H9 (cell line): ENCODE results near the gene EFCAB11. TPM values are rescaled to one million over a fixed set of nuclear protein-coding genes. Genes with fewer than 3 reads are reported as not detected.

Experiments used
- DNase-seq: peaks from one replicate; pipeline ENCODE4 v3.0.0-alpha.2; 2017
- H2AFZ ChIP-seq: one replicate; pipeline ENCODE4 v1.6.1; 2013; ENCODE audit warnings: mild to moderate bottlenecking, low read length, control low read depth, moderate library complexity
- H2AK5ac ChIP-seq: 2 replicates; pipeline ENCODE4 v1.6.1; 2013; ENCODE audit warnings: low read length, control low read depth, mixed read lengths; ENCODE audit not compliant: insufficient read length
- H2BK120ac ChIP-seq: one replicate; pipeline ENCODE4 v1.6.1; 2013; ENCODE audit warnings: low read depth, mild to moderate bottlenecking, low read length, control low read depth, inconsistent platforms; ENCODE audit not compliant: poor library complexity, severe bottlenecking
- H2BK12ac ChIP-seq: 2 replicates; pipeline ENCODE4 v1.6.1; 2013; ENCODE audit warnings: low read length, control low read depth, mixed read lengths, low read depth; ENCODE audit not compliant: insufficient read length
- H2BK15ac ChIP-seq: 2 replicates; pipeline ENCODE4 v1.6.1; 2013; ENCODE audit warnings: low read depth, low read length, control low read depth
- H2BK20ac ChIP-seq: one replicate; pipeline ENCODE4 v1.6.1; 2013; ENCODE audit warnings: low read depth, mild to moderate bottlenecking, low read length, control low read depth, inconsistent platforms; ENCODE audit not compliant: poor library complexity, severe bottlenecking
- H2BK5ac ChIP-seq: 2 replicates; pipeline ENCODE4 v1.6.1; 2013; ENCODE audit warnings: low read length, control low read depth, mixed read lengths; ENCODE audit not compliant: insufficient read length
- H3K14ac ChIP-seq: 2 replicates; pipeline ENCODE4 v1.6.1; 2013; ENCODE audit warnings: low read length, control low read depth; ENCODE audit not compliant: insufficient read depth
- H3K18ac ChIP-seq: 2 replicates; pipeline ENCODE4 v1.6.1; 2013; ENCODE audit warnings: low read depth, mild to moderate bottlenecking, mixed read lengths, low read length, control low read depth; ENCODE audit not compliant: insufficient read length
- H3K23ac ChIP-seq: 2 replicates; pipeline ENCODE4 v1.6.1; 2013; ENCODE audit warnings: low read length, control low read depth, mixed read lengths, low read depth; ENCODE audit not compliant: insufficient read length
- H3K23me2 ChIP-seq: 2 replicates; pipeline ENCODE4 v1.6.1; 2013; ENCODE audit warnings: low read depth, mild to moderate bottlenecking, mixed read lengths, low read length, control low read depth; ENCODE audit not compliant: insufficient read length, poor library complexity, severe bottlenecking
- H3K27ac ChIP-seq: 2 replicates; pipeline ENCODE4 v1.5.1; 2013; ENCODE audit warnings: low read length, control low read depth, mixed read lengths, low read depth; ENCODE audit not compliant: insufficient read length
- H3K27me3 ChIP-seq: 2 replicates; pipeline ENCODE4 v1.6.1; 2013; ENCODE audit warnings: low read length, control low read depth, inconsistent platforms; ENCODE audit not compliant: insufficient read depth
- H3K4ac ChIP-seq: 2 replicates; pipeline ENCODE4 v1.6.1; 2013; ENCODE audit warnings: low read depth, mild to moderate bottlenecking, control low read depth, inconsistent platforms, low read length, moderate library complexity
- H3K4me1 ChIP-seq: 2 replicates; pipeline ENCODE4 v1.6.1; 2013; ENCODE audit warnings: low read length, control low read depth, inconsistent platforms; ENCODE audit not compliant: insufficient read depth
- H3K4me2 ChIP-seq: 2 replicates; pipeline ENCODE4 v1.6.1; 2013; ENCODE audit warnings: low read length, control low read depth, mixed read lengths; ENCODE audit not compliant: insufficient read length, insufficient read depth
- H3K56ac ChIP-seq: 2 replicates; pipeline ENCODE4 v1.6.1; 2013; ENCODE audit warnings: low read depth, mild to moderate bottlenecking, mixed read lengths, low read length, control low read depth; ENCODE audit not compliant: insufficient read length
- H3K79me1 ChIP-seq: 2 replicates; pipeline ENCODE4 v1.6.1; 2013; ENCODE audit warnings: low read depth, mild to moderate bottlenecking, moderate library complexity, low read length, control low read depth, inconsistent platforms; ENCODE audit not compliant: insufficient read depth, poor library complexity, severe bottlenecking
- H3K79me2 ChIP-seq: 2 replicates; pipeline ENCODE4 v1.6.1; 2013; ENCODE audit warnings: low read length, control low read depth, inconsistent platforms; ENCODE audit not compliant: insufficient read depth
- H3K9ac ChIP-seq: 2 replicates; pipeline ENCODE4 v1.6.1; 2013; ENCODE audit warnings: low read length, control low read depth, mixed read lengths; ENCODE audit not compliant: insufficient read length; ENCODE audit errors: extremely low read depth
- H3K9me3 ChIP-seq: one replicate; pipeline ENCODE4 v1.6.1; 2013; ENCODE audit warnings: low read depth, low read length, inconsistent platforms; ENCODE audit not compliant: control insufficient read depth
- H3T11ph ChIP-seq: one replicate; pipeline ENCODE4 v1.6.1; 2013; ENCODE audit warnings: mild to moderate bottlenecking, low read length, control low read depth, inconsistent platforms
- H4K20me1 ChIP-seq: one replicate; pipeline ENCODE4 v1.6.1; 2013; ENCODE audit not compliant: control insufficient read depth, insufficient read length, insufficient read depth
- H4K5ac ChIP-seq: 2 replicates; pipeline ENCODE4 v1.6.1; 2013; ENCODE audit warnings: low read depth, mild to moderate bottlenecking, mixed read lengths, low read length, control low read depth; ENCODE audit not compliant: insufficient read length
- H4K8ac ChIP-seq: replicated peaks from 2 replicates; pipeline ENCODE4 v1.6.1; 2013; ENCODE audit warnings: low read length, control low read depth, mixed read lengths, low read depth; ENCODE audit not compliant: insufficient read length
- H4K91ac ChIP-seq: 2 replicates; pipeline ENCODE4 v1.6.1; 2013; ENCODE audit warnings: low read depth, mild to moderate bottlenecking, moderate library complexity, mixed read lengths, low read length, control low read depth; ENCODE audit not compliant: insufficient read length
- H3K27ac Mint-ChIP-seq, 3 experiments: 2 replicates in 2 of 3; 3 replicates in 1 of 3; pipeline ENCODE4 v1.8.0; 2020 to 2021; ENCODE audit warnings: mixed read lengths in 3 of 3, mild to moderate bottlenecking in 1 of 3, moderate library complexity in 1 of 3
- H3K27me3 Mint-ChIP-seq: 2 replicates; pipeline ENCODE4 v1.8.0; 2021; ENCODE audit warnings: low read depth, mild to moderate bottlenecking, moderate library complexity, mixed read lengths
- H3K36me3 Mint-ChIP-seq, 3 experiments: 2 replicates in 2 of 3; 3 replicates in 1 of 3; pipeline ENCODE4 v1.8.0; 2020 to 2021; ENCODE audit warnings: low read depth in 3 of 3, mixed read lengths in 3 of 3; ENCODE audit not compliant: insufficient read depth in 1 of 3
- H3K4me1 Mint-ChIP-seq, 2 experiments: 2 replicates each; pipeline ENCODE4 v1.8.0; 2020; ENCODE audit warnings: mixed read lengths in 2 of 2
- H3K4me3 Mint-ChIP-seq, 2 experiments: 2 replicates in 1 of 2; 3 replicates in 1 of 2; pipeline ENCODE4 v1.8.0; 2020 to 2021; ENCODE audit warnings: mild to moderate bottlenecking in 2 of 2, mixed read lengths in 2 of 2, moderate library complexity in 1 of 2
- H3K9me3 Mint-ChIP-seq, 2 experiments: 2 replicates in 1 of 2; 3 replicates in 1 of 2; pipeline ENCODE4 v1.8.0; 2020; ENCODE audit warnings: mild to moderate bottlenecking in 2 of 2, mixed read lengths in 2 of 2, moderate library complexity in 1 of 2
- CTCF ChIP-seq: fragments of 200-600 bp; sonication (generic); conservative IDR thresholded peaks from 3 replicates; pipeline ENCODE4 v1.8.0; 2021; ENCODE audit warnings: antibody characterized with exemption, mild to moderate bottlenecking
- WGBS: extraction: QIAGEN DNeasy Blood & Tissue Kit; methylation state at CpG from one replicate; pipeline ENCODE4 v1.1.7; 2013; ENCODE audit warnings: missing lambda C conversion rate, low lambda C conversion rate, mixed read lengths; ENCODE audit not compliant: insufficient read length; ENCODE audit errors: extremely low coverage; 5-methylcytosine and 5-hydroxymethylcytosine counted together
- total RNA-seq: library from RNA; stranded (reverse); gene quantifications from 2 replicates; pipeline ENCODE4 v1.2.1, GENCODE V29; 2021

Gene EFCAB11
- total RNA-seq, 1 experiment from 2014 or later = 17.4 TPM

- no peak overlapping the region for H2BK12ac ChIP-seq
- Mint-ChIP-seq H3K36me3 (no peaks in the 10 kb centered on the region), H3K9me3 (no peaks in the 10 kb centered on the region), H3K27me3 (no peaks in the 10 kb centered on the region), H3K27ac (no peak overlapping the region), H3K4me3 (no peak overlapping the region), H3K4me1 (peaks cover 8 to 11% of the 10 kb centered on the region in 2 experiments; a peak in 3 of 4 replicates)
- H3K27ac ChIP-seq = no peak overlapping the region
- no peak overlapping the region for H2AK5ac ChIP-seq
- no peak overlapping the region for H4K8ac ChIP-seq
- no peak overlapping the region for H3K23ac ChIP-seq
- no peak overlapping the region for H3T11ph ChIP-seq
- H3K79me2 ChIP-seq = no peaks in the 10 kb centered on the region
- H4K91ac ChIP-seq = no peak overlapping the region
- H2BK5ac ChIP-seq = no peak overlapping the region
- H4K5ac ChIP-seq = no peak overlapping the region
- H3K23me2 ChIP-seq = no peaks in the 10 kb centered on the region
- no peak for DNase-seq
- no peaks in the 10 kb centered on the region for H4K20me1 ChIP-seq
- H3K4me1 ChIP-seq = no peaks in the 10 kb centered on the region
- no peak overlapping the region for H3K9ac ChIP-seq
- H2BK120ac ChIP-seq = no peak overlapping the region
- H3K79me1 ChIP-seq = no peaks in the 10 kb centered on the region
- H2AFZ ChIP-seq = no peak overlapping the region
- no peak overlapping the region for H3K18ac ChIP-seq
- TF ChIP-seq CTCF = no peak
- no peak overlapping the region for H3K4me2 ChIP-seq
- no peak overlapping the region for H3K4ac ChIP-seq
- H2BK20ac ChIP-seq = no peak overlapping the region
- H2BK15ac ChIP-seq = no peak overlapping the region
- H3K27me3 ChIP-seq = peaks cover 3% of the 10 kb centered on the region; the same call in 1 of the 2 replicates
- H3K14ac ChIP-seq = no peak overlapping the region
- H3K56ac ChIP-seq = no peak overlapping the region
- H3K9me3 ChIP-seq = no peaks in the 10 kb centered on the region
- WGBS = no CpG with 5 or more reads among the region's 12 CpGs
Observed at GRCh38 chr14:89792489-89793366, 161.8 kb downstream of the EFCAB11 start.
